GM23248 (cell line): Measurements from ENCODE around the gene PAQR7.

Source experiments
- EZH2 ChIP-seq: fragments of 200-600 bp; sonication (generic); IDR thresholded peaks from 2 replicates; pipeline ENCODE4 v1.6.1; 2018; ENCODE audit warnings: antibody characterized with exemption, mild to moderate bottlenecking; ENCODE audit not compliant: insufficient read depth, poor library complexity, severe bottlenecking
- EZH2phosphoT487 ChIP-seq: fragments of 200-600 bp; sonication (generic); IDR thresholded peaks from 2 replicates; pipeline ENCODE4 v1.6.1; 2018; ENCODE audit warnings: antibody characterized with exemption, moderate library complexity, mild to moderate bottlenecking, low read depth; ENCODE audit not compliant: insufficient read depth

- TF ChIP-seq EZH2 (no peak), EZH2phosphoT487 (no peak)
These were observed 46.8 kb upstream of the PAQR7 start for GRCh38 chr1:25922056-25922970.
